HG03565 (cell line): Measurements from ENCODE around the gene PFKFB4.
"Not testable (repeated sequence)": the region's sequence is repeated elsewhere in the genome, so short reads cannot be mapped to it uniquely, and the experiment has no call there.

Experiments used
- ATAC-seq: cut with Tn5 transposase; IDR thresholded peaks from one replicate; pipeline ENCODE4 v1.9.1; 2021; ENCODE audit warnings: mild to moderate bottlenecking, moderate library complexity; ENCODE audit not compliant: unreplicated experiment

The PFKFB4 gene

GRCh38 chr3:48561045-48561736, 4.6 kb upstream of the PFKFB4 start:
- no peak for ATAC-seq

DNA sequence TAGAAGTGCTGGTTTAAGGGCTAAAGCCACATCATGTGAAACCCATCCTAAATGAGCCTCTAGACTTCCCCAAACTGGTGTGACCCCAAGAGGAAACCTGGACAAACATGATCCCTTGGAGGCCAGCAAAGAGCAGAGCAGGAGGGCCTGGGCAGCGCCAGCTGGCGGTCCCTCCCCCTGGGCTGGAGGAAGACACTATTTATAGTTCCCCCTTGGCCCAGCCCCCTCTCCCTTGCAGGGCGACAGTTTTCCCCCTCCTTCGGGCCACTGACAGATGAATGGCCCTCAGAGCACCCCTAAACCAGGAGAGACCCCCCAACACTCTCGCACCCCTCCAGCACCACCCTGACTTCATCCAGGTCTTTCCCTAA, 4.0 kb upstream of the PFKFB4 start:
- ATAC-seq = no peak

DNA sequence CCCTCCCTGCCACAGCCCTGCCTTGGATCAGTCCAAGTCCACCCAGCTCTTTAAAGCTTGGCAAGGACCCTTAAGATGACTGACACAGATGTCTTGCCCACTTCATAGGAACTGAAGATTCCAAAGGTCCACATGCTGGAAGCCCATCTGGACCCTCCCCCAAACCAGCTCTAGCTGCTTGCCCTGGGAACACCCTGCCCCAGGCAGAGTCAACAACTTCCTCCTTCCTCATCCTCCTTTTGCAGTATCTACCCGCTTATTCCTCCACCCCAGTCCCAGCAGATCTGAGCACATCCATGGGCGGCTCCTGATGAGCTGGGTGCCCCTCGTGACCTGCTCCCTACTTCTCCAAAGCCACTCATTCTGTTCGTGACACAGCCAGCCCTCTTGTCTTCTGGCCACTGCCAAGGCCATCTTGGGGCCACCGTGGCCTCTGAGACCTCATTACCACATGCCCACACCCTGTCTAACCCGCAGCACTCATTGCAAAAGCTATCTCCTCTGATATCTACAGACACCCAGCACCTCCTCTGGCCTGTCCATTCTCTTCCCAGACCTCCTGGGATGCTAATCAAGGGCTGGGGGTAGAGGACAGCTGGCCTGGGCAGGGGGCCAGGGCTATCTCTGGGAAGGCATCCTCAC, 2.0 kb upstream of the PFKFB4 start:
- ATAC-seq = no peak

DNA sequence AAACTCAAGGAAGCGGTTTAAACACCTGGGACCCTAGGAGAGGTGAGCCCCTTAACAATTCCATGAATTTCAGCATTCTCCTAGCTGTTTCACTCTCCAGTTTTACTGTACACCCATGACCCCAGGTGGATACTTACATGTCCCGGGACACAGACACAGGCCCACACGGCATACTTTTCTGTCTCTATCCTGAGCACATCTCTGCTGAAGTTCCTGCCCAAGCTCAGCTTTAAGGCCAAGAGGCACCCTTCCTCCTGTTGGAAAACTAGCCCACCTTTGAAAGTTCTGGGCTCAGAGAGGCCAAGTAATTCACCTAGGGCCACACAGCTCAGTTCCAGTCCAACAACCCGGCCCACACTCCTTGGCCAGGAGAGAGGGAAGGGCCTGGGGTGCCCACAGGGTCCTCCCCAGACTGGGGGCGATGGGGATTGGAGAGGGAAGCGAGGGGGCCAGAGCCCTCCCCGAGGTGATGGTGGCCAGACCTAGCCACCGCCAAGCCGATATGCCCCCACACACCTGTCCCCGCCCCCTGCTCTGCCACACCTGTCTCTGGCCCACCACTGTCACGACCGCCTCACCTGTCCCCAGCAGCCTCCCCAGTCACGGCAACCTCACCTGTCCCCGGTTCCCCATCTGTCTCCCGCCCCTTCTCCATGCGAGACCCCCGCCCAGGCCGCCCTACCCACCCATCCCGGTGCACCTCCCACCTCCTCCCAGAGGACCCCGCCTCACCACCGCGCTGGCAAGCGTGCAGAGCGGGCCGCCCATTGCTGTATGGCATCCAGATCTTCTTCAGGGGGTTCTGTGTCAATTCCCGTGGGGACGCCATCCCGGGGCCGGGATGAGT, 431 bp downstream of the PFKFB4 start:
- no peak for ATAC-seq

DNA sequence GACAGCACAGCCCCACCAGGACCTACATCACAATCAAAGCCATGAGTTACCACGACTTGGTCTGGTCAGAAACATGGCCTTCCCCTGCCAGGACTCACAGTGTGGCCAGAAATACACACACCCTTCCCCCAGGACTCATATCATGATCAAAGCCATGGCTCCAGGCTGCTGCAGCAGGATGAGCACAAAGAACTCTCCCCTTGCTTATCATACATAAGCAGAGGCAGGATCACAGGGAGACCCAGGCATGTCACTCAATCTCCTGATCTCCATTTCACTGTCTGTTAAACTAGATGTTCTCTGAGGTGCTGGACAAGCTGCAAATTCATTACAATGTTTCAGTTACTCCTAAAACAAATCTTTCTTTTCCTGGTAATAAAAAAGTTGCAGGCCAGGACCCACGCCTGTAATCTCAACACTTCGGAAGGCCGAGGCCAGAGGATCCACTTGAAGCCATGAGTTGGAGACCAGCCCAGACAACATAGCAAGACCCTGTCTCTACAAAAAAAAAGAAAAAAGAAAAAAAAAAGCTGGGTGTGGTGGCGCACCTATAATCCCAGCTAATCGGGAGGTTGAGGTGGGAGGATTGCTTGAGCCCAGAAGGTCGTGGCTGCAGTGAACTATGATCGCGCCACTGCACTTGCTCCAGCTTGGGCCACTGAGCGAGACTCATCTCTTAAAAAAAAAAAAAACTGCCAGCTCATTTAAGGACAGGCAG, 1.2 kb downstream of the PFKFB4 start:
- no peak for ATAC-seq

DNA sequence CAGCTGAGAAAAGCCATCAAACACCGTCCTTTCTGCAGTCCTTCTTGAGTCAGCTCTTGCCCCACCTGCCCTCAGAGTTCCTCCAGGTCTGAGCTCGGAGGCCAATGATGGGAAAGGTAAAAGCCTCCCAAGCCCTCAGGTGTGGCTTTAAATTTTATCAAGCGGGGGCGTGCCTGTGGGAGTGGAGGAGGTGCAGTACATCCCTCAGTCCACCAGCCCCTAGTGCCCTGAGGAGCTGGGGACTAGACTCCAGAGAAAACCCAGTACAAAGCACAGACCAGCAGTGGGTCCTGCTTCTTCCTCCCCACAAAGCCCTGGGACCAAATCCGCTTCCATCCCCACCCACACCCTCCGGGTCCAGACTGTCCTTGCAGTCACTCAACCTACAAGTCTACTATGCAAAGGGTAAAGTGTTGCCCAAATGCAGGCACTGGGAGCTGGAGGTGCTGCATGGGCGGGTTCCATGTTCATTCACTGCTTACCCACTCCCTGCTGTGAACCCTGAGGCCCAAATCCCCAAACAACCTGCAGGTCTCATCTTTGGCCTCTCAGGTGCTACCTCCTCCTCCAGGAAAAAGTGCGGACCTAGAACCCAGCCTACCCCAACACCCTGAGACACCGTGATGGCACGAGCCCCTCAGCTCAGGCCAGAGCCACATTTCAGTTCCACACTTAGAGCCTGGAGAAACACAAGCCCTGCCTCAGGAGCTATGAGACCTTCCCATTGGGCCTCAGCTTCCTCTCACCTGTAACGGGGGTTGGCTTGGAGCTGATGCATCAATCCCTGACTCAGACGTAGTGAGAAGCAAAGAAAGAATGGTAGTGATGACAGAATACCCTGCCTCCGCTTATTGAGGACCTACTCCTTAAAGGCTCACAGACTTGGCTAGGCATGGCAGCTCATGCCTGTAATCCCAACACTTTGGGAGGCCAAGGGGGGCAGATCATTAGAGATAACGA, 2.4 kb downstream of the PFKFB4 start:
- ATAC-seq = no peak

DNA sequence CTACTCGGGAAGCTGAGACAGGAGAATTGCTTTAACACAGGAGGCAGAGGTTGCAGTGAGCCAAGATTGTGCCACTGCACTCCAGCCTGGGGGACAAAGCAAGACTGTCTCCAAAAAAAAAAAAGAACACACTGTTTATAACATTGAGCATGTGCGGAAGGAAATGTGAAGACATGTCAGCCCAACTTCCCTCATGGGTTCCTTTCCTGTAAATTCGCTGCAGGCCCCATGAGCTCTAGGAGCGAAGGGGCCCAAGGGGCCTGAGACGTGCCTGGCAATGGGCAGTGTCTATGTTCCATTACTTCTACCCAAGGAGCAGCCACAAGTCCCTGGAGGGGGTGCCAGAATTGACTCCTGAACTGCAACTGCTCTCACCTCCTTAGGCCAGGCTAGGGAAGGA, 3.2 kb downstream of the PFKFB4 start:
- no peak for ATAC-seq

GRCh38 chr3:48552111-48552951, 4.3 kb downstream of the PFKFB4 start:
- ATAC-seq = no peak

GRCh38 chr3:48551651-48552050, 5.0 kb downstream of the PFKFB4 start:
- not testable (repeated sequence) for ATAC-seq

DNA sequence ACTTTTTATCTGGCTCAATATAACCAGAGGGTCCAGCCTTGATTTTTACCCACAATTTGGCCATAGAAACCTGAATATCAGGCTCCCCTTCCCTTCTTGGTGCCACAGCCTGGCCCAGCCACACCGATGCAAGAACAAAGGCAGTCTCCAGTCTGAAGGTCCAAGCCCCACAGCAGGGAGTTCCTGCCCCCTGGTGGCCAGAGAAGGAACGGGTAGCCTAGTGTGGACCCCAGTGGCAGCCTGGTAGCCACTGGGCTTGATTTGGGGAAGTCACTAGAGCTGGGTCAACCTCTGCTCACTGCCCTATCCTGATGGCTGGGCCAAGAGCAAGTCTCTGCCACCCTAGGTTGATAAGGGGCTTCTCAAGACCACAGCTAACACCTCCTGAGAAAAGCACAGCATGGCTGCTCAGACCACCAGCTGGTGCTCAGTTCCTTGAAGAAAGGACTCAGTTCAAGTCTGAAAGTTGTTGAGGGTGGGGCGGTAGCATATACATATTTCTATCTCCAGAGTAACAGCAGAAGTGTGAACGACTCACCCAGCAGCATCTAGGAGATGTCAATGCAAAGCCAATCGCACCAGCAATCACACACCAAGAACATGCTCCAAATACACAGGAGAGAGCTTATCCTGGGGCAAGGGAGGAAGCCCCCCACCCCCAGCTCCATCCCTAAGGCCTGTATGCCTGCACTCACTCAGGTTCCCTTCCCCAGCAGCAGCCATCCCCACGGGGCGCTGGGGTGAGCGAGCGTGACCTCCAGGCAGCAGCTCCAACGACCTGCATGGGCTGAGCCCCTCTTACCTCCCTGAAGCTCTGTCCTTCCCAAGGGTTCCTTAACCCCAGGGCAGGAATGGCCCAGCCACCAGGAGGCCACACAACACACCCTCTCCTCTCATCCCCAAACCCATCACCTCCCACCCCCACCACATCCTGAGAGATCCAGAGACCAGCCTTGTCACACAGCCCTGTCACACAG, 7.6 kb downstream of the PFKFB4 start:
- ATAC-seq = no peak

DNA sequence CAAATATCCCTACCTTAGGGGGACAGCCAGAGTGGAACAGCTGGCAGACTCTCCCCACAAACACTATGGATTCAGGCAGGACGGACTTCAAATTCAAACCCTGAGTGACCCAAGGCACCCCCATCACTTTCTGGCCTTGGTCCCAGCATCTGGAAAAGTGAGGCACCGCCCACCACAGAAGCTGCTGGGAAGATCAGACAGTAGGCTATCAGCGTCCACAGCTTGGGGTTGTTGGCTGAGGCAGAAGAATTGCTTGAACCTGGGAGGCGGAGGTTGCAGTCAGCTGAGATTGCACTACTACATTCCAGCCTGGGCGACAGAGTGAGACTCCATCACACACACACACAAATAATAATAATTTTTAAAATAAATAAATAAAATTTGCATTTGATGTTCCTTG, 8.5 kb downstream of the PFKFB4 start:
- no peak for ATAC-seq

- no peak for ATAC-seq
Measured at GRCh38 chr3:48546203-48546829, 10.3 kb downstream of the PFKFB4 start.

GRCh38 chr3:48544141-48544540, 12.5 kb downstream of the PFKFB4 start:
- ATAC-seq = no peak

DNA sequence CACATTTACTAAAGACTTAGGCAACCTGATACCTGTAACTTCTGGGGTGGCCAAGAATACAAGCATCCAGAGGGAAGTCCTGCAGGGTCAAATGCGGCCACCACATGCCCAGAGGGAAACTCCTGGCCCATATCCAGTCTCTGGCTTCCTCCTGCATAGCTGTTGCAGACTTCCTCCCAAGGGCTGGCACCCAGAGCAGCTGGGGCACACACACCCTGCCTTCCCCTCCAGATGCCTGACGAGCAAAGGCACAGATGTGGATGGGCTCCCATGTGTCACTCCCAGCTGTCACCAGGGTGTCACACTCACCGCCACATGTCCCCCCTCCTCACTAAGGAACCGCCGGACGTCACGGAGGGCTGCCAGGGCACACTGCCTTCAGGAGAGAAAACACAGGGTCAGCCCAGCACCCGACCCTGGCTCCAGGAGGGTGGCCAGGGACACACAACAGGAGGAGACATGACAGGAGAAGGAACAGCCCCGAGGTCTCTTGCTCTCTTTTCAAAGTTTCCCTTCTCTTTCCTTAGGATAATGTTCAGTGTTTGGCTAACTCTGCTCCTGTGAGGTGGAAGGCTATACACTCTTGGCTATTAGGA, 13.2 kb downstream of the PFKFB4 start:
- no peak for ATAC-seq

- ATAC-seq = no peak
Measured at GRCh38 chr3:48538451-48538850, 18.2 kb downstream of the PFKFB4 start.

- no peak for ATAC-seq
Measured at GRCh38 chr3:48536785-48537184, 19.8 kb downstream of the PFKFB4 start.

GRCh38 chr3:48536116-48536515, 20.5 kb downstream of the PFKFB4 start:
- ATAC-seq = no peak
